Measurements from ENCODE around the gene BCL6B. TPM values are rescaled to one million over a fixed set of nuclear protein-coding genes. Genes with fewer than 3 reads are reported as not detected.

Gene BCL6B
- total RNA-seq, 1 experiment from 2014 or later, result 0.18 TPM

- H3K27ac ChIP-seq (ENCODE audit: low read length), result peak overlapping the region; percentile 61
- peaks cover 16% of the 10 kb centered on the region; the same call in 1 of the 2 replicates for H3K4me1 ChIP-seq (ENCODE audit: control insufficient read depth, insufficient read depth, low read length)
- H3K4me3 ChIP-seq (ENCODE audit: low read depth in 2 of 2, low read length in 2 of 2), result peak overlapping the region in 1 of 2 experiments; percentile 20; a peak in 2 of 4 replicates
- ChIA-PET POLR2A (no interaction called here), CTCF (no interaction called here)
- ATAC-seq (peak; percentile 90), DNase-seq (ENCODE audit: low read depth, low spot score) (peak; percentile 99)
- H3K9me3 ChIP-seq (ENCODE audit: control insufficient read depth, insufficient read depth, low read depth, low read length), result no peaks in the 10 kb centered on the region
- no peaks in the 10 kb centered on the region for H3K36me3 ChIP-seq (ENCODE audit: control insufficient read depth, insufficient read depth, low read length)
- no peaks in the 10 kb centered on the region for H3K27me3 ChIP-seq (ENCODE audit: control insufficient read depth, insufficient read depth, low read length)
- BruUV-seq (replicated peaks), result no TSS peak
- no peak for TF ChIP-seq SIN3A (IDR thresholded peaks at IDR 0.05; ENCODE audit: borderline replicate concordance, insufficient read depth, low read depth, low read length)
- no peak for TF ChIP-seq CTCF (IDR thresholded peaks at IDR 0.05)
- no peak for TF ChIP-seq REST (IDR thresholded peaks at IDR 0.05; ENCODE audit: insufficient read depth in 1 of 2, low read depth in 2 of 2, low read length in 1 of 2)
- TF ChIP-seq TCF7L2 (IDR thresholded peaks at IDR 0.05; ENCODE audit: low read depth, low read length), result peak; percentile 77
- no peak for TF ChIP-seq POLR2AphosphoS5 (IDR thresholded peaks at IDR 0.05; ENCODE audit: low read depth, low read length)
- intact Hi-C loops (cut with micrococcal nuclease; ENCODE audit: unreplicated experiment), result no loop called here
- in situ Hi-C loops (cut with HindIII; ENCODE audit: low pct_unique_long_range_greater_than_20kb, low sequenced_read_pairs), result no loop called here
Observed at GRCh38 chr17:7060165-7060891, 37.5 kb downstream of the BCL6B start.

GRCh38 chr17:7063518-7064094 is 40.8 kb downstream of the BCL6B start:
- ChIA-PET POLR2A (no interaction called here), CTCF (no interaction called here)
- in situ Hi-C loops (cut with HindIII; ENCODE audit: low pct_unique_long_range_greater_than_20kb, low sequenced_read_pairs), result no loop called here
- BruUV-seq (replicated peaks), result no TSS peak
- TF ChIP-seq POLR2AphosphoS5 (IDR thresholded peaks at IDR 0.05; ENCODE audit: low read depth, low read length), result no peak
- no peak for TF ChIP-seq REST (IDR thresholded peaks at IDR 0.05; ENCODE audit: insufficient read depth in 1 of 2, low read depth in 2 of 2, low read length in 1 of 2)
- no peak for TF ChIP-seq TCF7L2 (IDR thresholded peaks at IDR 0.05; ENCODE audit: low read depth, low read length)
- TF ChIP-seq SIN3A (IDR thresholded peaks at IDR 0.05; ENCODE audit: borderline replicate concordance, insufficient read depth, low read depth, low read length), result no peak
- TF ChIP-seq CTCF (IDR thresholded peaks at IDR 0.05), result no peak
- Histone ChIP-seq H3K27me3 (ENCODE audit: control insufficient read depth, insufficient read depth, low read length) (no peaks in the 10 kb centered on the region), H3K36me3 (ENCODE audit: control insufficient read depth, insufficient read depth, low read length) (no peaks in the 10 kb centered on the region), H3K4me3 (ENCODE audit: low read depth in 2 of 2, low read length in 2 of 2) (no peak overlapping the region), H3K27ac (ENCODE audit: low read length) (no peak overlapping the region), H3K9me3 (ENCODE audit: control insufficient read depth, insufficient read depth, low read depth, low read length) (no peaks in the 10 kb centered on the region), H3K4me1 (ENCODE audit: control insufficient read depth, insufficient read depth, low read length) (peaks cover 13% of the 10 kb centered on the region; the same call in 1 of the 2 replicates)
- ATAC-seq (no peak), DNase-seq (ENCODE audit: low read depth, low spot score) (no peak)
- intact Hi-C loops (cut with micrococcal nuclease; ENCODE audit: unreplicated experiment), result no loop called here

All from Panc1 (cell line).